D721Med (cell line): Measurements from ENCODE around the gene RAC2.

ENCODE experiments used
- DNase-seq: peaks from one replicate; pipeline ENCODE4 v3.0.0; 2011; ENCODE audit warnings: low spot score; ENCODE audit not compliant: insufficient read length
- FAIRE-seq: peaks from 2 replicates; lab custom pipeline; 2011; peaks lifted over from hg19 to GRCh38; lab: Jason Lieb, UNC
- TF ChIP-seq, protein P1 (sequence below): IDR thresholded peaks from 2 replicates; pipeline ENCODE4 v1.5.1; 2012; ENCODE audit warnings: mild to moderate bottlenecking, control low read depth; ENCODE audit not compliant: insufficient read depth; ENCODE audit errors: missing control alignments

Gene RAC2

GRCh38 chr22:37245740-37246139 is 1.7 kb upstream of the RAC2 start:
- TF ChIP-seq, protein P1, sequence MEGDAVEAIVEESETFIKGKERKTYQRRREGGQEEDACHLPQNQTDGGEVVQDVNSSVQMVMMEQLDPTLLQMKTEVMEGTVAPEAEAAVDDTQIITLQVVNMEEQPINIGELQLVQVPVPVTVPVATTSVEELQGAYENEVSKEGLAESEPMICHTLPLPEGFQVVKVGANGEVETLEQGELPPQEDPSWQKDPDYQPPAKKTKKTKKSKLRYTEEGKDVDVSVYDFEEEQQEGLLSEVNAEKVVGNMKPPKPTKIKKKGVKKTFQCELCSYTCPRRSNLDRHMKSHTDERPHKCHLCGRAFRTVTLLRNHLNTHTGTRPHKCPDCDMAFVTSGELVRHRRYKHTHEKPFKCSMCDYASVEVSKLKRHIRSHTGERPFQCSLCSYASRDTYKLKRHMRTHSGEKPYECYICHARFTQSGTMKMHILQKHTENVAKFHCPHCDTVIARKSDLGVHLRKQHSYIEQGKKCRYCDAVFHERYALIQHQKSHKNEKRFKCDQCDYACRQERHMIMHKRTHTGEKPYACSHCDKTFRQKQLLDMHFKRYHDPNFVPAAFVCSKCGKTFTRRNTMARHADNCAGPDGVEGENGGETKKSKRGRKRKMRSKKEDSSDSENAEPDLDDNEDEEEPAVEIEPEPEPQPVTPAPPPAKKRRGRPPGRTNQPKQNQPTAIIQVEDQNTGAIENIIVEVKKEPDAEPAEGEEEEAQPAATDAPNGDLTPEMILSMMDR = no peak
- DNase-seq (no peak), FAIRE-seq (no peak)

DNA sequence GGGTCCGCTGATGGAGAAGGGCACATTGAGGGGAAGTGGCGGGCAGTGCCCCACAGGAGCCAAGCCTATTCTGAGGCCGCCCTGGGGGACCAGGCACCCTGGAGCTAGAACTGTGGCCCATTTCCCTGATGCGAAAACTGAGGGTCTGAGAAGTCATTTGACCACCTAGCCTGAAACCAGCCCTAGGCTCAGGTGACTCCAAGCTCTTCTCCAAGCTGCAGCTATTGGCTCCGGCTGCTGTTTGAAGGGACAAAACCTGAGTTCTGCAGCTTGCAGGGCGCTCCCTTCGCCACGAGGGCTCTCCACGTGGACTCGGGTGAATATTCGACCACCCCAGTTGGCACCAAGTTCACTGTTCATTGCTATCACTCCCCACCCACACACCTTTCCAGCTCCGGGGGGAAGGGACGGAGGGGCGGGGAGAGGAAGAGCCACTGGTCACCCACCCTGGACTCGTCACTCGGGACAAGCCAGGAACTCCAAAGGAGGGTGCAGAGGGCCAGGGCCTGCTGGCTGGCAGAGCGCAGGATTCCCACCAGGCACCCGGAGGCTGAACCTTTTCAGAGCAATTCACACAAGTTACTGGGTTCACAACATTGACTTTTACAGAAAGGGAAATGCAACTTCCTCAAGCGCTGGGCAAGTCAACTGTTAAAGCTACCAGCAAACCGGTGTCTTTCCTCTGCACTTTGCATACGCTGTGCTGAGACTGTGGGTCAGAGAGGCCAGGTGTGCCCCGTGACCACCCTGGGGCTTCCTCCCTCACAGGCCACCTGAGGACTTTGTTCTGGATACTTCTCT is 1.1 kb upstream of the RAC2 start:
- FAIRE-seq (no peak), DNase-seq (no peak)
- TF ChIP-seq, protein P1 = no peak

DNA sequence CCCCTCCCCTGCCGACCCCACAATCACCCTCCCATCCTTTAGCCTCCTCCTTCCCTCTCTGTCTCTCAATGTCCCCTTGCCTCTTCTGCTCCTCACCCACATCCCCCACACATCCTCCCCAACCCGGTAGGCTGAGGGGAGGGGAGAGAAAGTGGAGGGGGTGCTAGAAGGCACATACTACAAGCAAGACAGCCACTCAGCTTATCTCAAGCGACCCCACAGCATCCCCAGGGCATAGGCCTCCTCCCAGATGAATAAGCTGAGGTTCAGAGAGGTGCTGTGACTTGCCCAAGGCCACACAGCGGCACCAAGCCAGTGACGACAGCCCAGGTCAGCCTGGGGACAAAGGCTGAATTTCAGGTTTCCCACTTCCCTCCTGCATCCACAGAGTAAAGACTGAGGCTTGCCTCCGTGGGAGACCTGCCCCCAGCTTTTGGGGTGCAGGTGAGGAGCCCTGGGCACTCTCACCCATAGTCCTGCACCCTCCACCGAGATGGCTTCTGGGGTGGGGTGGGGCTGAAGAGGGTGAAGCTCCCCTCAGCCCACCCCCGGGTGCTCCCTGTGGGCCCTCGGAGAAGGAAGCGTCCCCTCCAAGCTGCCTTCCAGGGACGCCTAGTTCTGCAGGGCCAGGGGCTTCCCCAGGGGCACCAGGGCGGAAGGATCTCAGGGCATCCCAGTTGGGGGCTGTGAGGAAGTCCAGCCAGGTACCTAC is 511 bp downstream of the RAC2 start:
- no peak for FAIRE-seq
- TF ChIP-seq, protein P1 = no peak

GRCh38 chr22:37242395-37242918 is 1.6 kb downstream of the RAC2 start:
- TF ChIP-seq, protein P1 = no peak
- no peak for FAIRE-seq
- no peak for DNase-seq

More for the DNA sequence above, 511 bp downstream of the RAC2 start:
- no peak for DNase-seq

GRCh38 chr22:37241351-37242142 is 2.5 kb downstream of the RAC2 start:
- no peak for DNase-seq
- FAIRE-seq = no peak
- TF ChIP-seq, protein P1 = no peak

DNA sequence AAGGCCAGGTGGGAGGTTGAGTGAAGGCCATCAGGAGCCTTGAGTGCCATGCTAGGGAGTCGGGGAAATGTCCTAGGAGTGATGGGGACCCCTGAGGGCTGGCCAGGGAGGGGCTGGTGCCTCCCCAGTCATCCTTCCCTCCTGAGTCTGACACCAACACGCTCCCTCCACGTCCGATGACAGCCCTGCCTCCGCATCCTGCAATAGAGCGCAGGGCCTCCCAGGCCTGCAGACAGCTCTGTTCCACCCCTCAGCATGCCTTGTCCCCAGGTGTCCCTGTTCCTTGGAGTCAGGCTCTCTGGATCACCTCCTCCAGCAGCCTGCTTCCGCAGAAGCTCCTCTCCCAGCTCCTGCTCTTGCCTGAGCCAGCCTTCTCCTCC is 3.1 kb downstream of the RAC2 start:
- FAIRE-seq (no peak), DNase-seq (no peak)
- TF ChIP-seq, protein P1 = no peak
